DMS153 treated with DMSO at 0.1 percent for 48 hours (cell line): ENCODE data around the gene FNBP1.
"Not testable (repeated sequence)": the region's sequence is repeated elsewhere in the genome, so short reads cannot be mapped to it uniquely, and the experiment has no call there.

ENCODE experiments used
- DNase-seq: peaks from one replicate; lab custom pipeline; 2025; ENCODE audit not compliant: unreplicated experiment; lab: John Stamatoyannopoulos, UW

The FNBP1 gene

DNA sequence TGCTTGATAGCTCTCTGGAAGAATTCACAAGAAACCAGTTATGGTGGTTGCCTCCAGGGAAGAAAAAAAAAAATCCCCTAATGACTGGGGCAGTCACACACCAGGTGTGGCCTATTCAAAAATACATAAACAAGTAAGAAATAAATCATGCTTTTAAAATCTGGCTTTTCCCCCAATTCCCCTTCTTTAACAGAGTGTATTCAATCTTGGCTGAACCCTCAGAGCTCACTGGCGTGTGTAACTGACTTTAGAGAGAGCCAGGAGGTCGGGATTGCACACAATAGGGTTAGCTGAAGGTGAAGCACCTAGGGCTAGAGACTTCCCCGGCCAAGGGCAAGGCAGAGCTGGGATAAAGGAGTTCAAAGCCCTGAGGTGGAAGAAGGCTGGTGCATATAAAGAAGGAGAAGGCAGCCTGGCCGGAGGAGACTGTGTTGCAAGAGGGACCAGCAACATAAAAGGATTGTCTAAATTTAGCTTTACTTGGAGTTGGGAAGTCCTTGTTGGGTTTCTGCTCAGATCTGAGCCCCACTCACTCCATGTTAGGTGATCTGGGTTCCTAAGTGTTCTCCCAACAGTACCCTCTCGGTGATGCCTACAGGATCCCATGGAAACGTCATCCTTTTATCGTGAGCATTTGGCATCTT is 19.7 kb downstream of the FNBP1 start:
- no peak for DNase-seq

DNA sequence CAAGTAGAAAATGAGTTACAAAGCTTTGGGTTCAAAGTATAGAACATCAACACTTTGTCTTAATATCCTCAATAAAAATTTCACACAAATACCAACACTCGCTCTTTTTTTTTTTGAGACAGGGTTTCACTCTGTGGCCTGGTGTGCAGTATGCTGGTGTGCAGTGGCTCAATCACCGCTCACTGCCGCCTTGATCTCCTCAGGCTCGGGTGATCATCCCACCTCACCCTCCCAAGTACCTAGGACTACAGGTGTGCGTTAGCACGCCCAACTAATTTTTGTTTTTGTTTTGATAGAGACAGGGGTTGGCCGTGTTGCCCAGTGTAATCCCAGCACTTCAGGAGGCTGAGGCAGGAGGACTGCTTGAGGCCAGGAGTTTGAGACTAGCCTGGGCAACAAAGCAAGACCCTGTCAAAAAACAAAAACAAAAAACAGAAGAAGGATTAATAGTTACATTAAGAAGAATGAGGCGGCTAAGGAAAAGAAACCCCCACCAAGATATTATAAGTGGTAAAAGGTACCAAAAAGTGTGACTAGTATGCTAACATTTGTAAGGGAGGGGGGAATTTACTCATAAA is 20.3 kb downstream of the FNBP1 start:
- DNase-seq = no peak

DNA sequence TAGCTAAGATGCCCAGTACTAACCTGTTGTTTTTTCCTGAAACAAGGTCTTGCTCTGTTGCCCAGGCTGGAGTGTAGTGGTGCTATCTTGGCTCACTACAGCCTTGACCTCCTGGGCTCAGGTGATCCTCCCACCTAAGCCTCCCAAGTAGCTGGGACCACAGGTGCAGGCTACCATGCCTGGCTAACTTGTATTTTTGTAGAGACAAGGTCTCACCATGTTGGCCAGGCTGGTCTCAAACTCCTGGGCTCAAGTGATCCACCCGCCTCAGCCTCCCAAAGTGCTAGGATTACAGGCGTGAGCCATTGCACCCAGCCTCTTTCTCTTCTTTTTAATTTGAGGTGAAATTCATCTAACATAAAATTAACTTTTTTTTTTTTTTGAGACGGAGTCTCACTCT is 21.1 kb downstream of the FNBP1 start:
- not testable (repeated sequence) for DNase-seq

- no peak for DNase-seq
Measured at GRCh38 chr9:130021123-130021522, 21.9 kb downstream of the FNBP1 start.

GRCh38 chr9:130020618-130021017 is 22.4 kb downstream of the FNBP1 start:
- DNase-seq = no peak

DNA sequence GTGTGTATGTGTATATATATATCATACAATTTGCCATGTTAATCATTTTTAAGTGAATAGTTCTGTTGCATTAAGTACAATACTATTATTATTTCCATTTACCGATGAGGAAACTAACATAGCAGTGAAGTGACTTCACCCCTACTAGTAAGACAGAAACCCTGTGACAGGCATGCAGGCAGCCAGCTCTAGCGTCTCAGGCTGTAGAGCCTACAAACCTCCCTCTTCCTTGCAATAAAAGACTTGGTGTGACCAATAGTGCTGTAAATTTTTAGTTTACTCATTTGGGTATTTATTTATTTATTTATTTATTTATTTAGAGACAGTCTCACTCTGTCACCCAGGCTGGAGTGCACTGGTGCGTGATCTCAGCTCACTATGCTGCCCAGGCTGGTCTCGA is 24.7 kb downstream of the FNBP1 start:
- DNase-seq = no peak

DNA sequence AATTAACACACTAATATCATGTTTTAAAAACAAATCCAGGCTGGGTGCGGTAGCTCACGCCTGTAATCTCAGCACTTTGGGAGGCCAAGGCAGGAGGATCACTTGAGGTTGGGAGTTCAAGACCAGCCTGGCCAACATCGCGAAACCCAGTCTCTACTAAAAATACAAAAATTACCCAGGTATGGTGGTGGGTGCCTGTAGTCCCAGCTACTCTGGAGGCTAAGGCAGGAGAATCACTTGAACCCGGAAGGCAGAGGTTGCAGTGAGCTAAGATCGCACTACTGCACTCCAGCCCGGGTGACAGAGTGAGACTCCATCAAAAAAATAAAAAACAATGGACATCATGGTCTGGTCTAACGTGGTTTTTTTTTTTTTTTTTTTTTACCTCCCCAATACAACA is 25.5 kb downstream of the FNBP1 start:
- DNase-seq = not testable (repeated sequence)

DNA sequence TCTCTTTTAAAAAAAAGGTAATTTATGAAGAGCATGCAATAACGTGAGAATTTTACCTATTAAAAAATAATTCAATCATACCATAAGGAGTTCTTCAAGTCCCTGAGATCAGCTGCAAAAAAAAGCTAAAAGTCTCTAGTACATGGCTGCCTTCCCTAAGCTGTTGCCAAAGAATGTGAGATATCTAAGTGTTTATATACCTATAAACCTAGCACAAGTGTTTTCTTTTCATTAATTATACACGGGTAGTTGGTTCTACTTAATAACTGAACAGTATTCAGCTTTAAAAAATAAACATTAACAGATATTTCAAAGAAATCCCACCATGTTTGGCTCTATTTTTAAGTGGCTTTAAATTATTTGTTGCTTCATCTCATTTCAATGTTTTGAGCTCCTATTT is 25.9 kb downstream of the FNBP1 start:
- no peak for DNase-seq

GRCh38 chr9:130015353-130016019 is 27.5 kb downstream of the FNBP1 start:
- no peak for DNase-seq

DNA sequence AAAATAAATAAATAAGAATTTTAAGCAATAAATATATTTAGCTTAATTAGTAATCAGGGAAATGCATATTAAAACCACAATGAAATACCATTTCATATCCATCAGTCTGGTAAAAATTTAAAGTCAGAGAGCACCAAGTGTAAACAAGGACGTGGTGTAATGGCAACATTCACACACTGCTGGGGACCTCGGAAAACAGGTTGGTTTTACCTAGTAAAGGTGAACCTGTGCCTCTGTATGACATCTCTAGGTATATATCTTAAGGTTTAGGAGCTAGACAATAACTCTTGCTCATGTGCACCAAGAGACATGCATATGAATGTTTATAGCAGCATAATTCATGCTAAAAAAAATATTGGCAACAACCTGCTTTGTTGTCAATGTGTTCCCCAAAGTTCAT is 29.7 kb downstream of the FNBP1 start:
- DNase-seq = no peak

DNA sequence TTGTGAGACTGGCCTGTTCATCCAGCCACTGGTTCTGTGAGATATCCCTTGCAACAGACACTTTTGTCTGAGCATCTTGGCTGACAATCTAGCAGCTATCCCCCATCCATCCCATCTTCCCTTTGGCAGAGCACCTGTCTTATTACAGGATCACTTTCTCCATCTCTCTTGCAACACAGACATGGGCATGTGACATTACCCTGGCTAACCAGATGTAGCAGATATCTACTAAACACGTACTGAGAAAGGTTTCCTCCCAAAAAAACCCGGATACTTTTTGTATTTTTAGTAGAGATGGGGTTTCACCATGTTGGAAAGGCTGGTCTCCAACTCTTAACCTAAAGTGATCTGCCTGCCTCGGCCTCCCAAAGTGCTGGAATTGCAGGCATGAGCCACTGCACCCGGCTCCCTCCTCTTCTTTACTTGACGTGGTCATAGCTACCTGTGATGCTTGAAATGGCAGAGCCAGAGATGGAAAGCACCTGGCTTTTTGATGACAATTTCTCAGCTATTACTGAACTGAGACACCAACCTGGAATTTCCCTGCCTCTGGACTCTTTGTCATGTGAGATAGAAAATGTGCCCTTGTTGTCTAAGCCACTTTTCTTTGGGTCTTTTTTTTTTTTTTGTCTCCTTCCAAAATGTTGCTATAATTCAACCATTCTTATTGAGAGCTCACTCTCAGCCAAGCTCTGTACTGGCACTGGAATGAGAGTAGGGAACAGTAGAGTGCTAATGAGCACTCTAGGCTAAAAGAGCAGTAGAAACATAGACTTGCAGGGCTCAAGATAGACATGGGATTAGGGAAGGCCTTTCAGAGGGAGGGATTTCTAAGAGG is 32.6 kb downstream of the FNBP1 start:
- no peak for DNase-seq

DNA sequence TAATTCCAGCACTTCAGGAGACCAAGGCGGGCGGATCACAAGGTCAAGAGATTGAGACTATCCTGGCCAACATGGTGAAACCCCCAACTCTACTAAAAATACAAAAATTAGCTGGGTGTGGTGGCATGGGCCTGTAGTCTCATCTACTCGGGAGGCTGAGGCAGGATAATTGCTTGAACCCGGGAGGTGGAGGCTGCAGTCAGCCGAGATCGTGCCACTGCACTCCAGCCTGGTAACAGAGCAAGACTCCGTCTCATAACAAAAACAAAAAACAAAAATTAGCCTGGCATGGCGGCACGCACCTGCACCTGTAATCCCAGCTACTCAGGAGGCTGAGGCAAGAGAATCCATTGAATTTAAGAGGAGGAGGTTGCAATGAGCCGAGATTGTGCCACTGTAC is 33.4 kb downstream of the FNBP1 start:
- DNase-seq = not testable (repeated sequence)

DNA sequence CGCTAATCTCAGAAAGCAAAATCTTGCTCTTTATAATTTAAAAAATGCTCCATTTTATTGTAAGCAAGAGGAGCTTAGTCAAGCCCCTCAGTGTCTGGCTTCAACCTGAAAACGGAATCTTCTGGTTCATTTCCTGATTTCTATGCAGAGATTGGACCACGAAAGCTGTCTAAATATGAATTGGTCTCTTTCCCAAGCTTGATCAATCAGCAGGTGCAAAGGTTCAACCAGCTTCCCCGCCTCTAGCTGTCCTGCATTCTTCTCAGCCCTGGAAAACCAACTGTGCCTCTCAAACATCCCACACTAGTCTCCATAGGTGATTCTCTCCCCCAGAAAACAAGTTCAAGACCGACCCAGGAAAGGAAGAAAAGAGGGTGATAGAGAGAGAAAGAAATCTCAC is 34.5 kb downstream of the FNBP1 start:
- no peak for DNase-seq

DNA sequence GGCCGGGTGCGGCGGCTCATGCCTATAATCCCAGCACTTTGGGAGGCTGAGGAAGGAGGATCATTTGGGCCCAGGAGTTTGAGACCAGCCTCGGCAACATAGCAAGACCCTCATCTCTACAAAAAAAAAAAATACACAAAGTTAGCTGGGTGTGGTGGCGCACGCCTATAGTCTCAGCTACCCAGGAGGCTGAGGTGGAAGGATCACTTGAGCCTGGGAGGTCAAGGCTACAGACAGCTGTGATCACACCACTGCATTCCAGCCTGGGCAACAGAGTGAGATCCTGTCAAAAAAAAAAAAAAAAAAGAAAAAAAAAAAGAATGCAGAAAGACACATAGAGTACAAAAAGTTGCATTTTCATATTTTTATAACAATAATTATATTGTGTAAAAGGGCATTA is 36.0 kb downstream of the FNBP1 start:
- not testable (repeated sequence) for DNase-seq

- no peak for DNase-seq
Measured at GRCh38 chr9:130003943-130004552, 38.9 kb downstream of the FNBP1 start.

DNA sequence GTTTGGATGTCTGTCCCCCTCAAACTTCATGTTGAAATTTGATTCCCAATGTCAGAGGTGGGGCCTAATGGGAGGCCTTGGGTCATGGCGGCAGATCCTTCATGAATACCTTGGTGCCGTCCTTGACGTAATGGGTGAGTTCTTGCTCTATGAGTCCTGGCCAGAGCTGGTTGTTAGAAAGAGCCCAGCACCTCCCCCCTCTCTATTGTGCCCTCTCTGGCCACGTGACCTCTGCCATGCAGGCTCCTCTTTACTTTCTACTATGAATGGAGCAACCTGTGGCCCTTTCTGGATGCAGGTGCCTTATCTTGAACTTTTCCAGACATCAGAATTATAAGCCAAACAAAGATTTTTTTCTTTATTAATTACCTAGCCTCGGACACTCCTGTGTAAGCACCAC is 40.7 kb downstream of the FNBP1 start:
- DNase-seq = no peak

- no peak for DNase-seq
Measured at GRCh38 chr9:130001190-130001589, 41.8 kb downstream of the FNBP1 start.

- DNase-seq = no peak
Measured at GRCh38 chr9:129999141-129999510, 43.9 kb downstream of the FNBP1 start.

DNA sequence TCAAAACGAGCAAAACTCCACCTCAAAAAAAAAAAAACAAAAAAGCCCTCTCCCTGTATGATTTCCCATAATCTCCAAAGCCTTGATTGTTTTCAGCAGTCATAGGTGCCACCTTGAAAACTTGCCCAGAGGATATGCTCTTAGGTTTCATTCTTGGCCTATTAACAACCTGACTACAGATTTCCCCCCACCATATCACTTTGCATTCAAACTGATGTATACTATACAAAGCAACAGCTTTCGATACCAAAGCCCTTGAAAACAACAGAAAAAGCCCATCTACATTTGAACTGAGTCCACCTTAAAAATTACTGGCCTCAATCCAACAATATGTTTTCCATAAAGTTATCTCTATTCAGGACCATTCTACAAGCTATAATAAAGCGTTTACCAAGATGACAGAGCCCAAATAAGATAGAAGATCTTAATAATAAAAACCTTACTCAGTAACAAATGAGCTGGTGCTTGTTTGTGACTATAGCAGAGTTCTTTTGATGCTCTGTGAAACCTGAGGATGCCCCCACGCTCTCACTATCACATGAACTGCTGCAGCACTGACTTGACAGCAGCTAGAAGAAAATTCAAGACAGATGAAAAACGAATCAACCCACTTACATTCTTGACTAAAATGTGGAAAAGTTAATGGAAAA is 44.4 kb downstream of the FNBP1 start:
- no peak for DNase-seq

DNA sequence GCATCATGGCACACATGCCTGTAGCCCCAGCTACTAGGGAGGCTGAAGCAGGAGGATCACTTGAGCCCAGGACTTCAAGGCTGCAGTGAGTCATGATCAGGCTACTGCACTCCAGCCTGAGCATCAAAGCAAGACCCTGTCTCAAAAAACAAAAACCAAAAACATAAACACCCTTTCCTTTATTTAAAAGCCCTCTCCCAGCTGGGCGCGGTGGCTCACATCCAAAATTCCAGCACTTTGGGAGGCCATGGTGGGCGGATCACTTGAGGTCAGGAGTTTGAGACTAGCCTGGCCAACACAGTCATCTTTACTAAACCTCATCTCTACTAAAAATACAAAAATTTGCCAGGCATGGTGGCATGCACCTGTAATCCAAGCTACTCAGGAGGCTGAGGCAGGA is 45.3 kb downstream of the FNBP1 start:
- DNase-seq = not testable (repeated sequence)
